SK-N-SH (cell line): ENCODE data around the gene AGAP2.

Experiments used
- CTCF ChIP-seq: fragments of 200-600 bp; sonication (generic); IDR thresholded peaks from 2 replicates; pipeline ENCODE4 v1.6.1; 2017; ENCODE audit warnings: antibody characterized with exemption, mild to moderate bottlenecking, moderate library complexity
- FOXM1 ChIP-seq: IDR thresholded peaks from 2 replicates; pipeline ENCODE4 v1.4.0; 2012; ENCODE audit warnings: low read depth, mild to moderate bottlenecking
- GABPA ChIP-seq: IDR thresholded peaks from 2 replicates; pipeline ENCODE4 v1.4.0; 2012; ENCODE audit warnings: low read depth, mild to moderate bottlenecking
- SIN3A ChIP-seq: IDR thresholded peaks from 2 replicates; pipeline ENCODE4 v1.6.1; 2012; ENCODE audit warnings: low read depth, mild to moderate bottlenecking, low read length, moderate library complexity, borderline replicate concordance

GRCh38 chr12:57729321-57729844 is 9.2 kb downstream of the AGAP2 start:
- TF ChIP-seq CTCF, result no peak
- TF ChIP-seq GABPA, result no peak
- TF ChIP-seq SIN3A, result no peak
- TF ChIP-seq FOXM1, result no peak
